ENCODE measurements around the gene LYPD3.

DNA sequence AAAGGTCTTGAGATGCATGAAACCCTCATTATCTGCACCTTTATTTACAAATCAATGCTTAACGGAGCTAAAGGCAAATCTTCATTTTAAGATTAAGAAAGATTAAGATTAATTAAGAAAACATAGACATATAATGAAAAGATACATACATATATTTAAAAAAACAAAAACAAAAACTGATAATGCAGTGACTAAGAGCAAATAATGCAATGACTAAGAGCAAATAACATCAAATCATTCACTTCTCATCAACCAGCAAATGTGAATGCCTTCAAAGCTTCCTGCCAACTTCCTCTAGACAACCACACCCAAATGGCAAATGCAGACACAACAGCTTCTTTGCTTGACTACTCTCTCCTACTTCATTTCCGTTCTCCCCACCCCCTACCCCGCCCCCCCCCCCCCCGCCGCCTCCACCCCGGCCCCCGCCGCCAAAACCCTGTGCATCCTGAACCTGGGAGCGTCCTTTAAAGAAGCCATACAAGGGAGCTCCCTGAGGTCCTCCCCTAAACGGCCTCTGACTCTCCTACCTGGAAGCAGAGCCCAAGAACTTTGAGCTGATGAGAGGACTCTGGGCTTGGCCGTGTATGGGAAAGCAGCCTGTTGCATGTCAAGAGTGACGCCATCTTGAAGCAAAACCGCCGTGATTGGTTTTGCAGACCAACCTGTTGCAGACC is 26.2 kb downstream of the LYPD3 start:
- TF ChIP-seq CTCF (conservative IDR thresholded peaks at IDR 0.05 in 1 of 2, IDR thresholded peaks at IDR 0.05 in 1 of 2; ENCODE audit: low read depth in 1 of 2, low read length in 2 of 2) = no peak
- TF ChIP-seq EZH2 (IDR thresholded peaks at IDR 0.05; ENCODE audit: low read length, missing control alignments) = no peak

All from fibroblast of lung (primary cell).